GM12878 (cell line): ENCODE measurements around the gene UNG. TPM values are rescaled to one million over a fixed set of nuclear protein-coding genes. Genes with fewer than 3 reads are reported as not detected.

ENCODE experiments used
- ATAC-seq: fragments of 200-7000 bp; cut with Tn5 transposase; 3 replicates; pipeline ENCODE4 v1.9.1; 2020; ENCODE audit warnings: mild to moderate bottlenecking, moderate library complexity
- BruUV-seq: library from RNA; stranded (reverse); fragments of 400-500 nt; replicated peaks from 2 replicates; lab custom pipeline; 2021; lab: Mats Ljungman, UMichigan
- CTCF ChIA-PET: fragments of 300-600 bp; sonication (Branson Sonifier 250); formaldehyde crosslinking; extraction: SDS; loops from one replicate; lab custom pipeline; 2021; ENCODE audit warnings: inconsistent platforms; lab: Yijun Ruan, JAX
- POLR2A ChIA-PET: fragments of 350-600 bp; formaldehyde crosslinking; extraction: SDS; loops from one replicate; lab custom pipeline; 2021; ENCODE audit warnings: inconsistent platforms; lab: Charles Lee
- RAD21 ChIA-PET: fragments of 300-600 bp; sonication (Branson Sonifier 250); formaldehyde crosslinking; loops from one replicate; lab custom pipeline; 2023; ENCODE audit warnings: antibody characterized with exemption; ENCODE audit not compliant: unreplicated experiment; lab: Charles Lee
- SMC1A ChIA-PET: fragments of 300-600 bp; sonication (Branson Sonifier 250); formaldehyde crosslinking; loops from one replicate; lab custom pipeline; 2023; ENCODE audit not compliant: unreplicated experiment, uncharacterized antibody; lab: Charles Lee
- DNase-seq: peaks from one replicate; pipeline ENCODE4 v3.0.0-alpha.2; 2011; ENCODE audit warnings: low read depth, low spot score
- FAIRE-seq: peaks from 3 replicates; lab custom pipeline; 2011; peaks lifted over from hg19 to GRCh38; lab: Jason Lieb, UNC
- H2AFZ ChIP-seq: 2 replicates; pipeline ENCODE4 v1.6.0; 2011; ENCODE audit warnings: low read depth, low read length, control low read depth; ENCODE audit not compliant: control insufficient read depth
- H3K27ac ChIP-seq: 2 replicates; pipeline ENCODE4 v1.5.1; 2011; ENCODE audit warnings: control low read depth; ENCODE audit not compliant: control insufficient read depth, insufficient read depth
- H3K27me3 ChIP-seq, 2 experiments: replicated peaks in 1 of 2; 2 replicates each; pipeline versions ENCODE4 v1.6.0 to v1.6.1; 2011; ENCODE audit warnings: low read length in 1 of 2; ENCODE audit not compliant: control insufficient read depth in 2 of 2, insufficient read depth in 2 of 2
- H3K36me3 ChIP-seq, 2 experiments: 2 replicates each; pipeline ENCODE4 v1.5.1; 2011; ENCODE audit warnings: low read length in 1 of 2; ENCODE audit not compliant: control insufficient read depth in 2 of 2, insufficient read depth in 2 of 2
- H3K4me1 ChIP-seq: 2 replicates; pipeline ENCODE4 v1.6.1; 2011; ENCODE audit warnings: mild to moderate bottlenecking, low read length, moderate library complexity, mixed read lengths; ENCODE audit not compliant: control insufficient read depth, insufficient read depth
- H3K4me2 ChIP-seq: 2 replicates; pipeline ENCODE4 v1.6.0; 2011; ENCODE audit warnings: control low read depth; ENCODE audit not compliant: control insufficient read depth, insufficient read depth
- H3K4me3 ChIP-seq: fragments of 200-600 bp; sonication (generic); 2 replicates; pipeline ENCODE4 v1.5.1; 2016
- H3K79me2 ChIP-seq: 2 replicates; pipeline ENCODE4 v1.6.0; 2011; ENCODE audit warnings: low read length; ENCODE audit not compliant: control insufficient read depth, insufficient read depth
- H3K9ac ChIP-seq: 2 replicates; pipeline ENCODE4 v1.8.0; 2011; ENCODE audit warnings: low read length, control low read depth, mixed read lengths; ENCODE audit not compliant: control insufficient read depth, insufficient read depth
- H3K9me3 ChIP-seq: replicated peaks from 3 replicates; pipeline ENCODE4 v1.5.1; 2011; ENCODE audit warnings: mild to moderate bottlenecking, low read length; ENCODE audit not compliant: control insufficient read depth, insufficient read depth
- H4K20me1 ChIP-seq: 2 replicates; pipeline ENCODE4 v1.6.0; 2011; ENCODE audit not compliant: control insufficient read depth, insufficient read depth
- BCL3 ChIP-seq: IDR thresholded peaks from 2 replicates; pipeline ENCODE4 v1.6.1; 2011; ENCODE audit warnings: borderline replicate concordance, low read depth, mild to moderate bottlenecking, moderate library complexity, low read length; ENCODE audit not compliant: insufficient read depth, poor library complexity, severe bottlenecking
- BHLHE40 ChIP-seq, 2 experiments: fragments of 450-650 bp in 1 of 2; IDR thresholded peaks; 2 replicates each; pipeline ENCODE4 v1.6.1; 2011 to 2017; ENCODE audit warnings: low read depth in 2 of 2, borderline replicate concordance in 1 of 2, improper control_type of control experiment in 1 of 2, low read length in 1 of 2, mild to moderate bottlenecking in 1 of 2
- CREM ChIP-seq: IDR thresholded peaks from 2 replicates; pipeline ENCODE4 v1.6.1; 2014; ENCODE audit warnings: antibody characterized with exemption, low read depth
- DPF2 ChIP-seq: fragments of 450-650 bp; IDR thresholded peaks from 2 replicates; pipeline ENCODE4 v1.6.1; 2017; ENCODE audit warnings: mild to moderate bottlenecking
- EGR1 ChIP-seq, 2 experiments: IDR thresholded peaks; 1 replicate in 1 of 2; 2 replicates in 1 of 2; pipeline ENCODE4 v1.6.1; 2011 to 2012; ENCODE audit warnings: low read depth in 2 of 2, low read length in 2 of 2, borderline replicate concordance in 1 of 2, mild to moderate bottlenecking in 1 of 2, moderate library complexity in 1 of 2
- ELK1 ChIP-seq: IDR thresholded peaks from 2 replicates; pipeline ENCODE4 v1.6.1; 2012; ENCODE audit warnings: low read depth, low read length, improper control_type of control experiment
- FOXM1 ChIP-seq: IDR thresholded peaks from 2 replicates; pipeline ENCODE4 v1.6.1; 2012; ENCODE audit warnings: low read depth, mild to moderate bottlenecking, inconsistent platforms, low read length, moderate library complexity
- MYC ChIP-seq: IDR thresholded peaks from 2 replicates; pipeline ENCODE4 v1.6.1; 2011; ENCODE audit warnings: mild to moderate bottlenecking, low read length, moderate library complexity, inconsistent platforms; ENCODE audit not compliant: insufficient read depth, insufficient replicate concordance, insufficient read length, severe bottlenecking
- NRF1 ChIP-seq: conservative IDR thresholded peaks from 2 replicates; pipeline ENCODE4 v1.6.1; 2011; ENCODE audit warnings: mild to moderate bottlenecking, low read depth, low read length, improper control_type of control experiment
- POLR2A ChIP-seq: IDR thresholded peaks from 2 replicates; pipeline ENCODE4 v1.6.1; 2011; ENCODE audit warnings: low read depth, mild to moderate bottlenecking, low read length
- RUNX3 ChIP-seq: IDR thresholded peaks from 2 replicates; pipeline ENCODE4 v1.6.1; 2012; ENCODE audit warnings: low read length, inconsistent platforms
- SKIL ChIP-seq: fragments of 450-650 bp; IDR thresholded peaks from 2 replicates; pipeline ENCODE4 v1.6.1; 2017; ENCODE audit warnings: mild to moderate bottlenecking, low read depth, inconsistent platforms; ENCODE audit not compliant: poor library complexity, severe bottlenecking
- SMC3 ChIP-seq: IDR thresholded peaks from 2 replicates; pipeline ENCODE4 v1.6.1; 2011; ENCODE audit warnings: low read length, improper control_type of control experiment, borderline replicate concordance
- YY1 ChIP-seq: IDR thresholded peaks from 2 replicates; pipeline ENCODE4 v1.6.1; 2011; ENCODE audit warnings: low read depth, mild to moderate bottlenecking, low read length
- ZNF207 ChIP-seq: fragments of 450-650 bp; IDR thresholded peaks from 2 replicates; pipeline ENCODE4 v1.6.1; 2014; ENCODE audit warnings: antibody characterized with exemption, mild to moderate bottlenecking, borderline replicate concordance
- WGBS: methylation state at CpG from one replicate; pipeline ENCODE4 v1.1.6; 2016; ENCODE audit warnings: low lambda C conversion rate; ENCODE audit not compliant: insufficient replicate concordance, insufficient coverage; ENCODE audit errors: missing lambda C conversion rate; 5-methylcytosine and 5-hydroxymethylcytosine counted together
- in situ Hi-C: fragments of 300-500 bp; cut with MboI; formaldehyde crosslinking; loops from 9 replicates; pipeline ENCODE4 v1.14.3; 2018; ENCODE audit warnings: mixed read lengths
- intact Hi-C: fragments of 100-400 bp; cut with micrococcal nuclease; formaldehyde crosslinking; loops from one replicate; pipeline ENCODE4 v1.14.2; 2022; ENCODE audit not compliant: unreplicated experiment
- polyA plus RNA-seq, 11 experiments: library from polyadenylated mRNA; depleted of rRNA in 4 of 11; unstranded in 6 of 11; stranded (reverse) in 5 of 11; fragments of >200 nt; fragmentation: Nextera tagmentation in 4 of 11; fragmentation: Illumina TruSeq in 1 of 11; extraction: Ambion mirVana in 4 of 11; extraction: Trizol in 1 of 11; gene quantifications; 1 replicate in 1 of 11; 2 replicates in 10 of 11; pipeline versions ENCODE4 v1.2.1 to v1.2.3, GENCODE V29; 2011 to 2016; ENCODE audit warnings: inconsistent platforms in 2 of 11, missing spikeins in 2 of 11, low read depth in 1 of 11
- total RNA-seq, 4 experiments: library from RNA; depleted of rRNA in 3 of 4; stranded (reverse); fragments of >200 nt in 3 of 4; fragmentation: Illumina TruSeq in 1 of 4; extraction: Trizol in 1 of 4; gene quantifications; 2 replicates each; pipeline versions ENCODE4 v1.2.1 to v1.2.3, GENCODE V29; 2013 to 2021
- TF ChIP-seq, protein P1 (sequence below): IDR thresholded peaks from 2 replicates; pipeline ENCODE4 v1.6.1; 2012; ENCODE audit warnings: low read depth, low read length, improper control_type of control experiment

Gene UNG
- total and polyA plus RNA-seq, 10 of the 15 experiments (the other 5 are each of a cell fraction or from before 2014, with no cell fraction given), result 9.5 to 81.9 (median 48.2) TPM

DNA sequence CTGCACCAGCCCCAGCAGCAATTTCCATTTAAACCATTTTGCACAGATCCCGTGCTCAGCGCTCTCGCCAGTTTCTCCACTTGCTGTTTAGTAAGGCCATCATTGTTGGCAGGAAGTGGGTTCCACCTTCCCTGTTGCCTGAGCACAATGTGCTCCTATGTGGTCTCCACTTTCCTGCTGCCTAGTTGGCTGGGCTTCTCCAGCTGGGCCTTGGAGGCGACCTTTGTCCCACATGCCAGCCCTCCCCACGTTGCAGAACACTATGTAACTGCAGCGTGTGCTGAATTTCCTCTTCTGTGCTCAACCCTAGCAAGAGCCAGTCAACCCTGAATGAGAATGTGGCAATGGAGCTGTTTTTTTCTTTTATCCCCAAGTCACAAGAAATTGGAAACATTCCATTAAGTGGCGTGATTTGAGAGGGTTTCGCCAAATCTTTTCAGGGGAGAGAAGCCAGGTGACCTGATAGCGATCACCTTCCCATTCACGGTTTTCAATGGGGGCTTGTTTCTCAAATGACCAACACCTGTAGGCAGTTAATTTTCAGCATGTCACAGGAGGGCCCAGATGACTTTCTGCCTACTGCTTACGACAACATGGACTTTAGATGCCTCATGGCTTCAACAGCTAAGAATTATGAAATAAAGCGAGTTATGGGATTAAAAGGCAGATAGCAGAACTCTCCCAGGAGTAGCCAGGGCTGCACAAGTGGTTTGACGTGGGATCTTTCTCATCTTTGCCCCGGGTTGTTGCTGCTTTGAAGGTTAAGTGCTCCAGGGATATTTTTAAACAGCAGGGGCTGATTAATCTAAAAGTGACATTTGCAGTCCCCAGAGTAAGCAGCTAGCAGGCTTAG is 18.6 kb downstream of the UNG start, which contains the start of gene ACACB:
TSS of gene ACACB (plus strand) at position 830 of the 853 bp plus-strand sequence. CDS start 22,819 bp downstream, outside the sequence.
- 61% methylated on average over 14 of the region's 14 CpGs for WGBS
- SMC1A ChIA-PET, result no interaction called here
- no peak for ATAC-seq
- in situ Hi-C loops (no loop called here), intact Hi-C loops (no loop called here)
- RAD21 ChIA-PET, result no interaction called here
- Histone ChIP-seq H3K9ac (no peak within 1 kb of the TSS), H3K4me2 (no peak within 1 kb of the TSS), H3K4me1 (no peaks in the 10 kb centered on the region), H3K79me2 (no peaks in the 10 kb centered on the region), H3K4me3 (no peak within 1 kb of the TSS), H4K20me1 (no peaks in the 10 kb centered on the region), H3K36me3 (peaks cover 0 to 2% of the 10 kb centered on the region in 2 experiments; a peak in 1 of 4 replicates), H3K27me3 (no peaks in the 10 kb centered on the region), H3K27ac (no peak within 1 kb of the TSS), H3K9me3 (no peaks in the 10 kb centered on the region), H2AFZ (no peak within 1 kb of the TSS)
- CTCF ChIA-PET, result no interaction called here
- no peak for FAIRE-seq
- no peak for DNase-seq
- no TSS peak for BruUV-seq
- POLR2A ChIA-PET, result no interaction called here
- no peak for TF ChIP-seq ELK1
- no peak for TF ChIP-seq CREM
- no peak for TF ChIP-seq NRF1
- no peak for TF ChIP-seq YY1
- TF ChIP-seq ZNF207, result no peak
- no peak for TF ChIP-seq POLR2A
- no peak for TF ChIP-seq BHLHE40 (IDR thresholded peaks at IDR 0.05; ENCODE audit: borderline replicate concordance in 1 of 2, low read depth in 2 of 2, low read length in 1 of 2)
- TF ChIP-seq SMC3, result no peak
- no peak for TF ChIP-seq MYC
- no peak for TF ChIP-seq SKIL
- TF ChIP-seq EGR1 (IDR thresholded peaks at IDR 0.05; ENCODE audit: borderline replicate concordance in 1 of 2, low read depth in 2 of 2, low read length in 2 of 2), result no peak
- no peak for TF ChIP-seq RUNX3
- TF ChIP-seq DPF2, result no peak
- TF ChIP-seq FOXM1, result no peak
- TF ChIP-seq, protein P1, sequence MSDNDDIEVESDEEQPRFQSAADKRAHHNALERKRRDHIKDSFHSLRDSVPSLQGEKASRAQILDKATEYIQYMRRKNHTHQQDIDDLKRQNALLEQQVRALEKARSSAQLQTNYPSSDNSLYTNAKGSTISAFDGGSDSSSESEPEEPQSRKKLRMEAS, result no peak
- no peak for TF ChIP-seq BCL3
